GM23248 (cell line): ENCODE data around the gene KIF18B.

Experiments used
- EZH2 ChIP-seq: fragments of 200-600 bp; sonication (generic); IDR thresholded peaks from 2 replicates; pipeline ENCODE4 v1.6.1; 2018; ENCODE audit warnings: antibody characterized with exemption, mild to moderate bottlenecking; ENCODE audit not compliant: insufficient read depth, poor library complexity, severe bottlenecking
- EZH2phosphoT487 ChIP-seq: fragments of 200-600 bp; sonication (generic); IDR thresholded peaks from 2 replicates; pipeline ENCODE4 v1.6.1; 2018; ENCODE audit warnings: antibody characterized with exemption, moderate library complexity, mild to moderate bottlenecking, low read depth; ENCODE audit not compliant: insufficient read depth

GRCh38 chr17:44903012-44903685 lies 44.4 kb downstream of the KIF18B start:
- no peak for TF ChIP-seq EZH2
- no peak for TF ChIP-seq EZH2phosphoT487
